EL (cell line): ENCODE results near the gene SHISA7.
"Not testable (repeated sequence)": the region's sequence is repeated elsewhere in the genome, so short reads cannot be mapped to it uniquely, and the experiment has no call there.

ENCODE experiments used
- DNase-seq: peaks from one replicate; pipeline ENCODE4 v3.0.0-alpha.2; 2016

SHISA7 gene

DNA sequence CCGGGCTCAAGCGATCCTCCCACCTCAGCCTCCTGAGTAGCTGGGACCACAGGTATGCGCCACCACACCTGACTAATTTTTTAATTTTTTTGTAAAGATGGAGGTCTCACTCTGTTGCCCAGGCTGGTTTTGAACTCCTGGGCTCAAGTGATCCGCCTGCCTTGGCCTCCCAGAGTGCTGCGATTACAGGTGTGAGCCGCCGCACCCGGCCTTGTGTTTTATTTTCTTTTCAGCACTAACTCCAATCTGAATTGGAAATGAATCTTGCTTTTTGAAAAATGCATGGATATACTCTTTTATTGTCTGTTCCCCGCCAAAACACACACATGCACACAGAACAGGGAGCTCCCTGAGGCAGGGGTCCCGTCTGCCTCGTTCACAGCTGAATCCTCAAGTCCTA is 19.6 kb upstream of the SHISA7 start:
- DNase-seq, result no peak

GRCh38 chr19:55461974-55462626 is 19.0 kb upstream of the SHISA7 start:
- DNase-seq, result peak; percentile 45

GRCh38 chr19:55461259-55461973 is 18.3 kb upstream of the SHISA7 start, which contains the start of gene ISOC2:
Gene ISOC2 (minus strand): TSS chr19:55461642. CDS start chr19:55456486, 5,156 bp downstream.
- peak; percentile 100 for DNase-seq

DNA sequence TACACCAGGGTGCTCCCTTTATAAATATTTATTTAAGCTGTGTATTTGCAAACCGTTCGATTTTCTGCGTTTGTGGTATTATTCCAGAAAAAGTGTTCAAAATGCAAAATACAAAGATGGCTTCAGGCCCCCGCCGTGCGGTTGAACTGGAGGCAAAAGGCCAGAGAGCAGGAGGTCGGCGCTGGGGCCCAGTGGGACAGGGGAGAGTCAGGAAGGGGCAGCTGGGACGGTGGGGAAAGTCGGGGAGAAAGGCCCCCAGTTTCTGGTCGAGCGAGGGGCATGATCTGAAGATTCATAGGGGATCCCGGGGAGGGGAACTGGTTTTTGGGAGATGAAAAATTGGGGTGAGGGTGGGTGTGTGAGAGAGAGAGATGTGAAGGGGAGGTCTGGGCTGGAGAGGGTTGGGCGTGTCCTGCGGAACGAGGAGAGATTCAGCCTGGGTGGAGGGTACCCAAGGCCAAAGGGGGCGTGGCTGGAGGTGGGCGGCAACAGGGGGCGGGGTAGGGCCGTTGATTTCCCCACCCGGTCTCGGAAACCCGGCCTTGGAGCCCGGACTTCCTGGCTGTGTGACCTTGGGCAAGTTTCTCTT is 17.7 kb upstream of the SHISA7 start:
- peak; percentile 78 for DNase-seq

- no peak for DNase-seq
These were observed 17.0 kb upstream of the SHISA7 start for GRCh38 chr19:55459950-55460657.

DNA sequence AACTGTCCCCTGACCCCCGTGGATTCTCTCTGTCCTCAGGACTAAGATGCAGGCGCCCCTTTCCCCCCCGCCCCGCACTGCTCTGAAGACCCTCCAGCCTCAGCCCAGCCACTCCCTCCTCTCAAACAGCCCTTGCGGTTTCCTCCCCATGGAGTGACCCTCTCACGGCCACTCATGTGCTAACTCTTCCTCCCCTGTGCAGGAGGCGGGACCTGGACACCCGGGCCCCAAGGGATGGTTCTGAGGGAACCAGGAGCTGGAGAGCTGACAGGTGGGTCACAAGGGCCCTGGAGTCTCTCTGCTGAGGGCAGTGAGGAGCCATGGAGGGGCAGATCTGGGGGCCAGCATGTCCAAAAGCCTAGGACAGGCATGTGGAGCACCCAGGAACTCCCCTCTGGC is 16.4 kb upstream of the SHISA7 start:
- DNase-seq, result no peak

DNA sequence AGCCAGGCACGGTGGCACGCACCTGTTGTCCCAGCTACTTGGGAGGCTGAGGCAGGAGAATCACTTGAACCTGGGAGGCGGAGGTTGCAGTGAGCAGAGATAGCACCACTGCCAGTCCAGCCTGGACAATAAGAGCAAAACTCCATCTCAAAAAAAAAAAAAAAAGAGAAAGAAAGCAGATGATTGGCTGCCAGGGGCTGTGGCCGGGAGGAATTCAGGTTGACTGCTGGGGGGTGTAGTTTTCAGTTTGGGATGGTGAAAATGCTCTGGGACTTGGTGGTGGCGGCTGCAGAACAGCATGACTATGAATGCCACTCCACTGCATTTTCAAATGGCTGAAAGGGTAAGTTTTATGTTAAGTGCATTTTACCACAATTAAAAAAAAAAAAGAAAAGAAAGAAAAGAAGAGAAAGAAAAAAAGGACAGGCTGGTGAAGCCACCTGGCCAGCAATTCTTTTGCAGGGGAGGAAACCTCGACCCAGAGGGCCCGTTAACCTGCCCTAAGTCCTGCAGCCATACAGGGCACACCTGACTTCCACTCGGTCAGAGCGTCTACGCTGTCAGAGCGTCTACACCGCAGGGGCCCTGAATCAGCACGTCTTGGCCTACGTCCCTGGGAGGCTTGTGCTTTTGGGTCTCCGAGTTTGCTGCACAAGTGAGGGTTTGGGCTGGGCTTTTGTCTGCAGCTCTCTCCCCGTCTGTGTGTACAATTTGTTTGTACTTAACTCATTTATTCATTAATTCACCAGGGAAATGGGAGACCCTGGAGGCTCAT is 14.8 kb upstream of the SHISA7 start:
- DNase-seq, result no peak

DNA sequence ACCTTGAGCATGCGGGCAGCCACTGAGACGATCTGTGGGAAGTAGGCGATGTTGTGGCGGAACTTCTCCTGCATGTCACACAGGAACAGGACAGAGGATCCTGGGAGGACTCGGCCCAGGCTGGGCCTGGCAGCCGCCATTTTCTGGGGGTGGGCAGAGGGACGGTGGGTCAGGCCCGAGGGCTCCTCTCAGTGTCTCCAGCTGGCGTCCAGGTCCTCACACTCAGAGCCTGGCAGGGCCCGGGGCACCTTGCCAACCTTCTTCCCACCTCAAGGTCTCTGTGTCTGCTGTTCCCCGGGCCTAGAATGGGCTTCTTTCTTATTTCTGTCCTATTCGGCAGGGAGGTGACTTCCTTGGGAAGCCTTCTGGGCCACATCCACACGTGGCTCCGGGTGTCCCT is 13.2 kb upstream of the SHISA7 start:
- DNase-seq, result no peak

DNA sequence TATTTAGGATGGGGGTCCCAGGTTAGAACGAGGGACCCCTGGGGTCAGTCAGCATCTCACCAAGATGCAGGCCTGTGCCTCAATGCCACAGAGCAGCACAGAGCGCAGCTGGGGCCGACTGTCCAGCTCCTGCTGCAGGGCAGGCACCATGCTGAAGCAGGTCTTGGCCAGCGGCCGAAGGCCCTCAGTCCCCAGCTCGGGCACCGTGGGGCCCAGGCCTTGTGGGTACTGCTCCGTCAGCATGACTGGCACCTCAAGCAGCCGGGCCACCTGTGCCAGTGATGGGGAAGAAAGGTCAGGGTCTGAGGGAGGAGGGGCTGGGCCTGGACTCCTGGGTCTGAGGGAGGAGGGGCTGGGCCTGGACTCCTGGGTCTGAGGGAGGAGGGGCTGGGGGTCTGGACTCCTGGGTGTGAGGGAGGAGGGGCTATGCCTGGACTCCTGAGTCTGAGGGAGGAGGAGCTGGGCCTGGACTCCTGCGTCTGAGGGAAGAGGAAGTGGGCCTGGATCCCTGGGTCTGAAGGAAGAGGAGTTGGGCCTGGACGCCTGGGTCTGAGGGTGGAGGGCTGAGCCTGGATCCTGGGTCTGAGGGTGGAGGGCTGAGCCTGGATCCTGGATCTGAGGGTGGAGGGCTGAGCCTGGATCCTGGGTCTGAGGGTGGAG is 12.6 kb upstream of the SHISA7 start:
- DNase-seq, result no peak

- DNase-seq, result peak; percentile 51
These were observed 11.7 kb upstream of the SHISA7 start for GRCh38 chr19:55454787-55455243.

- DNase-seq, result no peak
These were observed 10.6 kb upstream of the SHISA7 start for GRCh38 chr19:55453511-55454260.

DNA sequence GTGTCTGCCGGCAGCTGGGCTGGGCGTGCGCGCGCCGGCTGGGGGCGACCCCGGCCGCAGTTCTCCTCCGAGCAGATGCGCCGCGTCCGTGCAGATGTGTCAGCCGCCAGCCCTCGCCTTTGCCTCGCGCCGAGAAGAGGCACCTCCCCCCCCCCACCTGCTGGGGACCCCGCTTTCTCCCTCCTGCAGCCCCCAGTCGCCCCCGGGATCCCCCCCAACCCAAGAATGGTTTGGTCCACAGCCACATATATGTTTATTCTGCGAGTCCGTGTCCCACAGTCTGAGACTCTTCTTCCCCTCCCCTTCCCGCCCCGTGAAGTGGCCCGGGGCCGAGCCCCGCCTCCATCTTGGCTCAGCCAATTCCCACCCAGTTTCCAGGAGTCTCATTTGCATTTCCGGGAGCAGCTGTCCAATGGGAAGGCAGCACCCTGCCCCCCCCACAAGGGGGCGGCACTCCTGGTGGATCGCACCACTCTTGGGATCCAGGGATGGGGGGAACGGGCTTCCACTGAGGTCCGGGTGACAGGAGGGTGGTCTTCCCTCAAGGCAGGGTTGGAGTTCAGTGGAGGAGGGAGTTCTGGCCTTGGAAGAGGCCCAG is 9.7 kb upstream of the SHISA7 start:
- DNase-seq, result peak; percentile 68

GRCh38 chr19:55451965-55452748 is 9.1 kb upstream of the SHISA7 start:
- DNase-seq, result no peak

- no peak for DNase-seq
These were observed 8.3 kb upstream of the SHISA7 start for GRCh38 chr19:55451163-55451964.

DNA sequence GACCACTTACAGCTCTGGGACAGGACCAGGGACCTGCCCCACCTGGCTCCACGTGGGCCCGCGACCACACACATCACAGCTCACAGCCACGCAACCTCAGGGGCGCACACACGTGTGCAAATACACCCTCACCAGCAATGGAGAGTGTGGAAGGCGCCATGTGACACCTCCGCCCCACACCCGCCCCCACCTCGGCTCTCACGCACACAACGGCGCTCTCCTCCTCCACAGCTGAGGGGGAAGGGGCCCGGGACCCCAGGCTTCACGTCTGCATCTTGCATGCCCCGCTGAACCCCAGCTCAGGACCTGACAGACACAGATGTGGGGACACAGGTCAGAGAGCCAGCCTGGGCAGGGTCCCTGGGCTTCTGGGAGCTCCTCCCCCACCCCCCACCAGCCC is 6.4 kb upstream of the SHISA7 start:
- no peak for DNase-seq

GRCh38 chr19:55448175-55448490 is 5.0 kb upstream of the SHISA7 start:
- DNase-seq, result not testable (repeated sequence)

- DNase-seq, result peak; percentile 45
These were observed 4.5 kb upstream of the SHISA7 start for GRCh38 chr19:55447421-55448174.

GRCh38 chr19:55446060-55446459 is 3.0 kb upstream of the SHISA7 start:
- no peak for DNase-seq

DNA sequence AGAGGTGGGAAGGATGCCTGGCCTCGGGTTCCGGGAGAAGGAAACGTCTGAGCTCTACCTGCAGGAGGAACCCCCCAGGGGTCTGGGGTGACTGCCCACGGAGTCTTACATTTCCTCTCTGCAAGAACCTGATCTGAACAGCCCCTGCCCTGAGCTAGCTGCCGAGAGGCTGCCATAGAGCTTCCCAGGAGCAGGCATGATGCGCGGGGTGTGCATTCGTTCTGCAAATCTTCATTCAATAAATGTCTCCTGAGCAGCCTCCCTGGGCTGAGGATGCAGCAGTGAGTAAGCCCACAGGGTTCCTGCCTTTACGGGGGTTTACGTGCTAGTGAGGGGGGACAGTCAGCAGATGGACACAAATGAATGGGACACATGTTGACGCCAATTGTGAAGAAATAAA is 1.5 kb upstream of the SHISA7 start:
- DNase-seq, result no peak
